HFF-Myc (cell line): ENCODE data around the gene RGS1.

Experiments used
- DNase-seq: peaks from one replicate; pipeline ENCODE4 v3.0.0-alpha.2; 2011; ENCODE audit warnings: low read depth; ENCODE audit errors: extremely low read depth
- H3K4me3 ChIP-seq: replicated peaks from 2 replicates; pipeline ENCODE4 v1.5.1; 2011; ENCODE audit warnings: low read depth, mild to moderate bottlenecking, control low read depth, low read length
- CTCF ChIP-seq: IDR thresholded peaks from 2 replicates; pipeline ENCODE4 v1.5.1; 2012; ENCODE audit warnings: mild to moderate bottlenecking, low read depth, low read length, control low read depth; ENCODE audit errors: missing control alignments

RGS1 gene

DNA sequence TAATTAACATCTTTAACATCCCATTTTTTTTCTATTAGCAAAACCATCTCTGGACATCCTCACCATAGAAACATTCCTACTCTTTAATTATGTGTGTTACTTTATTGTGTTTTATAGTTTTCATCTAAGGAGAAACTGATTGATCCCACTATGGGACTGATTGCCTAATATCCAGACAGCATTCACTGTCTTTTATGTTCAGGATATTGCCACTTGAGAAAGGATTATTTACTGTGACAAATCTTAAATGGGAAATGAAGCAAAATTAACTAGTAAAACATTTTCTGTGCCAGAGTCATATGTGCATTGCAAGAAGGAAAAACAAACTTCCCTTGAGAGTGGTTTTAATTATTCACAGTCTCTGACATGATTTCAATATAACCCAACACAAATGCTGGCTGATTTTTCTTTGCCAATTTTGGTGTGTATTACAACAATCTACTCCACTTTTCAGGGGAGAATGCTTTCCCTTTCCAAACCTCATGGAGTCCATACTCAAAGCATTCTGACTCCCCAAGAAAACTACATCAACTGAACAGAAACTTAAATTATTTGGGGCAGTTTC is 44.6 kb downstream of the RGS1 start:
- TF ChIP-seq CTCF: no peak
- no peak overlapping the region for H3K4me3 ChIP-seq
- DNase-seq: no peak

DNA sequence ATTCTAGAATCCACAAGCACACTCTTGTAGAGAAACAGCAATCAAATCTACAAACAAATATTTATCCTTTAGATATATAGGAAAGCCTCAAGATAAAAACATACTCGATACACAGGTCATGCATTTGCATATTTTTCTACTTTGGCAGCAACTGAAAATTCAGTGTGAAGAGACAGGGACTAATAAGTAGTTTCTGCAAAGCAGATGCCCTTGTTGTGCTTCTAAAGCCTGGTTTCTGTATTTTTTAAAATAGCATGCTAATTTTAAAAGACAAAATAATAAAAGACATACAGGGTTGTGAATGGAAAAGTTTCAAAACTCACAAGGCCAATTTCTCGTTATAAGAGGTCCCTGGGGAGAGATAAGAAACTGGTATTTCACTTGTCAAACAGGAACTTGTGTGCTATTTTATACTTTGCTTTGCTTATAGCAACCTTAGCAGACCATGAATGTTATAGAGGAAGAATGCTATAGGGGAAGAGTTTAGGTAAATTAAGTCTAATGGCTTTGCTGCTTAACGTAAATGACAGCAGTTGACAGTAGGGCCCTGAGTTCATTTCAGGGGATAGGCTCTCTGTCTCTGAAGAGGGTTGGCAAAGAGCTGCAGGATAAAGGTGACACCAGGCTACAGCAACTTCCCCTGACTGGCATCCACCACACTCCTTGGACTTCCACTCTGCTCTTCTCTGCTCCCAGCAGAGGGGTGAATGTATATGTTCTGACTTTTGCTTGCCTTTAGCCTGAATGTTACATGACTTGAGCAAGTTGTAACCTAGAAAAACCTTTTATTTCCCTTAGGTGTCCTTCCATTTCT is 51.0 kb downstream of the RGS1 start:
- no peak overlapping the region for H3K4me3 ChIP-seq
- TF ChIP-seq CTCF: no peak
- DNase-seq: no peak

- H3K4me3 ChIP-seq: no peak overlapping the region
- no peak for DNase-seq
- TF ChIP-seq CTCF: no peak
These were observed 52.3 kb downstream of the RGS1 start for GRCh38 chr1:192627901-192628300.

GRCh38 chr1:192628396-192629057 is 53.0 kb downstream of the RGS1 start:
- no peak for DNase-seq
- H3K4me3 ChIP-seq: no peak overlapping the region
- no peak for TF ChIP-seq CTCF

GRCh38 chr1:192629612-192630011 is 54.0 kb downstream of the RGS1 start:
- no peak overlapping the region for H3K4me3 ChIP-seq
- no peak for TF ChIP-seq CTCF
- DNase-seq: no peak
